ENCODE data around the gene LRRC7. TPM values are rescaled to one million over a fixed set of nuclear protein-coding genes. Genes with fewer than 3 reads are reported as not detected.

Gene LRRC7
- total and polyA plus RNA-seq, 2 of the 8 experiments (the other 6 are each of a cell fraction or from before 2014, with no cell fraction given), result 0.03 to 0.17 TPM

DNA sequence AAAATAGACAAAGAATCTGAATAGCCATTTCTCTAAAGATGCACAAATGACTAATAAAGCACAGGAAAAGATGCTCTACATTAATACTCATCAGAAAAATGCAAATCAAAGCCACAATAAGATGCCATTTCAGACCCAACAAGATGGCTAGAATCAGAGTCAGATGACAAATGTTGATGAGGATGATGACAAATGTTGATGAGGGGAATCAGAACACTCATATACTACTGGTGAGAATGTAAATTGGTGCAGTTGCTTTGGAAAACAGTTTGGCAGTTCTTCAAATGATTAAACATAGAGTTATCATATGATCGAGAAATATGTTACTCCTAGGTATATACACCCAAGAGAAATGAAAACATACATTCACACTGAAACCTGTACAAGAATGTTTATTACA lies 603.8 kb downstream of the LRRC7 start:
- no peaks in the 10 kb centered on the region for H3K27me3 ChIP-seq (replicated peaks in 1 of 4; ENCODE audit: control insufficient read depth in 3 of 4, extremely low read depth in 1 of 4, insufficient read depth in 3 of 4, low read length in 3 of 4)
- no peak overlapping the region for H2AFZ ChIP-seq (ENCODE audit: low read length)
- no peak overlapping the region for H2BK12ac ChIP-seq (ENCODE audit: low read depth, low read length)
- no peak overlapping the region for H3K4ac ChIP-seq (replicated peaks; ENCODE audit: insufficient read length, low read depth, low read length)
- no peak overlapping the region for H4K8ac ChIP-seq (ENCODE audit: extremely low read depth, insufficient read depth, low read length)
- H3K27ac ChIP-seq (ENCODE audit: low read depth, low read length), result no peak overlapping the region
- H3K9ac ChIP-seq (replicated peaks in 1 of 4; ENCODE audit: extremely low read depth in 1 of 4, low read depth in 3 of 4, low read length in 3 of 4), result peak overlapping the region in 1 of 4 experiments; percentile 34; a peak in 1 of 7 replicates
- no peak overlapping the region for H4K91ac ChIP-seq (replicated peaks; ENCODE audit: insufficient read length, low read length)
- no peak overlapping the region for H3K4me2 ChIP-seq (ENCODE audit: insufficient read depth in 1 of 2, low read depth in 2 of 2, low read length in 2 of 2)
- no peak overlapping the region for H2BK15ac ChIP-seq (ENCODE audit: low read length)
- no peak for FAIRE-seq
- no peaks in the 10 kb centered on the region for H3K79me1 ChIP-seq (ENCODE audit: low read depth, low read length)
- no peaks in the 10 kb centered on the region for H3K9me3 ChIP-seq (ENCODE audit: insufficient read depth in 2 of 2, low read depth in 1 of 2, low read length in 1 of 2)
- no peaks in the 10 kb centered on the region for H4K20me1 ChIP-seq (replicated peaks in 1 of 2; ENCODE audit: control insufficient read depth in 1 of 2, insufficient read depth in 2 of 2, low read length in 2 of 2)
- no peak overlapping the region for H3K56ac ChIP-seq (replicated peaks; ENCODE audit: insufficient read length, low read depth, low read length)
- H3K4me3 ChIP-seq (ENCODE audit: extremely low read depth in 1 of 4, insufficient read depth in 2 of 4, low read depth in 3 of 4, low read length in 4 of 4), result no peak overlapping the region
- no peaks in the 10 kb centered on the region for H3K79me2 ChIP-seq (ENCODE audit: control insufficient read depth in 1 of 2, insufficient read depth in 2 of 2, low read length in 2 of 2)
- POLR2A ChIA-PET (ENCODE audit: partially characterized antibody), result no interaction called here
- CTCF ChIA-PET (ENCODE audit: partially characterized antibody), result no interaction called here
- WGBS, 2 experiments (ENCODE audit: extremely low coverage in 1 of 2, insufficient coverage in 1 of 2, insufficient read length in 1 of 2, insufficient replicate concordance in 2 of 2, low coverage in 1 of 2, low lambda C conversion rate in 2 of 2, missing lambda C conversion rate in 1 of 2), result 100% methylated on average over 1 of the region's 1 CpG; no CpG with 5 or more reads in 1 of the 2 experiments
- no peak overlapping the region for H2BK5ac ChIP-seq (ENCODE audit: low read depth, low read length)
- H2BK120ac ChIP-seq (replicated peaks; ENCODE audit: low read depth, low read length), result no peak overlapping the region
- H3K23me2 ChIP-seq (ENCODE audit: low read depth, low read length), result no peaks in the 10 kb centered on the region
- no peak overlapping the region for H3K23ac ChIP-seq (ENCODE audit: insufficient read length)
- H2AK5ac ChIP-seq (ENCODE audit: low read depth, low read length), result no peak overlapping the region
- no peak overlapping the region for H3K14ac ChIP-seq (ENCODE audit: insufficient read length)
- H3K4me1 ChIP-seq (replicated peaks in 1 of 4; ENCODE audit: control insufficient read depth in 3 of 4, insufficient read depth in 4 of 4, low read length in 3 of 4), result no peaks in the 10 kb centered on the region
- no peak overlapping the region for H3K18ac ChIP-seq (ENCODE audit: extremely low read depth, low read length)
- no peak overlapping the region for H4K5ac ChIP-seq (ENCODE audit: insufficient read length, low read depth, low read length)
- no peak overlapping the region for H2BK20ac ChIP-seq (ENCODE audit: low read length)
- peaks cover 0 to 14% (median 0%) of the 10 kb centered on the region in 4 experiments; a peak in 2 of 8 replicates for H3K36me3 ChIP-seq (ENCODE audit: control insufficient read depth in 2 of 4, insufficient read depth in 4 of 4, low read length in 3 of 4)
- no peak for DNase-seq (ENCODE audit: low read depth in 1 of 2, low spot score in 2 of 2)
- TF ChIP-seq NRF1 (IDR thresholded peaks at IDR 0.05; ENCODE audit: low read depth, low read length), result no peak
